ENCODE data around the gene PIK3C2B. TPM values are rescaled to one million over a fixed set of nuclear protein-coding genes. Genes with fewer than 3 reads are reported as not detected.

The PIK3C2B gene
- total RNA-seq, 4 donors from 2014 or later: 61.9 to 181 (median 88.8) TPM

- no peak overlapping the region for H3K4me3 ChIP-seq
- no peaks in the 10 kb centered on the region for H3K27me3 ChIP-seq
- DNase-seq: no peak
- intact Hi-C loops (cut with DNase I; ENCODE audit: low total_unique reads): no loop called here
- H3K36me3 ChIP-seq: peaks cover 0 to 53% (median 23%) of the 10 kb centered on the region in 4 donors
- no peak overlapping the region for H3K27ac ChIP-seq
- H3K9me3 ChIP-seq: no peaks in the 10 kb centered on the region
- TF ChIP-seq POLR2AphosphoS5 (IDR thresholded peaks at IDR 0.05): no peak
- no peak for TF ChIP-seq EP300 (IDR thresholded peaks at IDR 0.05; ENCODE audit: low read depth)
- in situ Hi-C loops (cut with MboI; ENCODE audit: low pct_ligation_motif_present in 1 of 4, low pct_unique_long_range_greater_than_20kb in 1 of 4, low sequenced_read_pairs in 3 of 4): no loop called here
- H3K4me1 ChIP-seq: no peaks in the 10 kb centered on the region
These were observed 38.2 kb upstream of the PIK3C2B start for GRCh38 chr1:204532832-204533231.

- H3K27me3 ChIP-seq: no peaks in the 10 kb centered on the region
- H3K4me3 ChIP-seq: no peak overlapping the region
- intact Hi-C loops (cut with DNase I; ENCODE audit: low total_unique reads): no loop called here
- H3K9me3 ChIP-seq: no peaks in the 10 kb centered on the region
- in situ Hi-C loops (cut with MboI; ENCODE audit: low pct_ligation_motif_present in 1 of 4, low pct_unique_long_range_greater_than_20kb in 1 of 4, low sequenced_read_pairs in 3 of 4): no loop called here
- no peak overlapping the region for H3K27ac ChIP-seq
- TF ChIP-seq POLR2A (IDR thresholded peaks at IDR 0.05): no peak
- TF ChIP-seq, protein P1, sequence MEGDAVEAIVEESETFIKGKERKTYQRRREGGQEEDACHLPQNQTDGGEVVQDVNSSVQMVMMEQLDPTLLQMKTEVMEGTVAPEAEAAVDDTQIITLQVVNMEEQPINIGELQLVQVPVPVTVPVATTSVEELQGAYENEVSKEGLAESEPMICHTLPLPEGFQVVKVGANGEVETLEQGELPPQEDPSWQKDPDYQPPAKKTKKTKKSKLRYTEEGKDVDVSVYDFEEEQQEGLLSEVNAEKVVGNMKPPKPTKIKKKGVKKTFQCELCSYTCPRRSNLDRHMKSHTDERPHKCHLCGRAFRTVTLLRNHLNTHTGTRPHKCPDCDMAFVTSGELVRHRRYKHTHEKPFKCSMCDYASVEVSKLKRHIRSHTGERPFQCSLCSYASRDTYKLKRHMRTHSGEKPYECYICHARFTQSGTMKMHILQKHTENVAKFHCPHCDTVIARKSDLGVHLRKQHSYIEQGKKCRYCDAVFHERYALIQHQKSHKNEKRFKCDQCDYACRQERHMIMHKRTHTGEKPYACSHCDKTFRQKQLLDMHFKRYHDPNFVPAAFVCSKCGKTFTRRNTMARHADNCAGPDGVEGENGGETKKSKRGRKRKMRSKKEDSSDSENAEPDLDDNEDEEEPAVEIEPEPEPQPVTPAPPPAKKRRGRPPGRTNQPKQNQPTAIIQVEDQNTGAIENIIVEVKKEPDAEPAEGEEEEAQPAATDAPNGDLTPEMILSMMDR (IDR thresholded peaks at IDR 0.05): no peak
- H3K36me3 ChIP-seq: peaks cover 0 to 63% (median 25%) of the 10 kb centered on the region in 4 donors
- 83% methylated on average over 1 of the region's 1 CpG for WGBS, 2 donors (ENCODE audit: low coverage in 1 of 2)
- no peaks in the 10 kb centered on the region for H3K4me1 ChIP-seq
- DNase-seq: no peak
These were observed 36.3 kb upstream of the PIK3C2B start for GRCh38 chr1:204530932-204531331.

DNA sequence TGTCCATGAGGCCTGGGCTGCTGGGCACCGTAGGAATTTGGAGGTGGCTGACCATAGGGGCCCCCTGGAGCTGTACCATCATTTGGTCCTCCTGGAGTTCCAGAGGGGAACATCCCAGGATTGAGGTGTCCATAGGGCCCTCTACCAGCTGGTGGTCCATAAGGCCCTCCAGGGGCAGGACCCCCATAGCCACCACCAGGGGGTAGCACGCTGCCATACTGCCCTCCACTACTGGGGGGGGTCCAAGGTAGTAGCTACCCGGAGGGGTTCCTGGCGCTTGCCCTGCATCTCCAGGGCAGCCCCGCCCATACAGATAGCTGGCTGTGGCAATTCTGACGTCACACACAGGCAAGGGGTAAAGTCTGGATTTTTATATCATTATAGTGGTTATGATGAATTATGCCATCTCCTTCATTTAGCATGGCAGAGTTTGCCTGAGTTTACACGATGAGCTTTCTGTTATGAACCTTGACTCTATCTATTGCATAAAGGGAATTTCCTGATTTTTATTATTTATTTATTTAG lies 34.8 kb upstream of the PIK3C2B start:
- Histone ChIP-seq H3K4me3 (no peak overlapping the region), H3K27ac (no peak overlapping the region), H3K4me1 (no peaks in the 10 kb centered on the region), H3K27me3 (no peaks in the 10 kb centered on the region), H3K9me3 (no peaks in the 10 kb centered on the region), H3K36me3 (peaks cover 0 to 66% (median 27%) of the 10 kb centered on the region in 4 donors)
- intact Hi-C loops (cut with DNase I; ENCODE audit: low total_unique reads) (no loop called here), in situ Hi-C loops (cut with MboI; ENCODE audit: low pct_ligation_motif_present in 1 of 4, low pct_unique_long_range_greater_than_20kb in 1 of 4, low sequenced_read_pairs in 3 of 4) (no loop called here)
- 73% methylated on average over 7 of the region's 7 CpGs; no CpG with 5 or more reads in 1 of the 2 donors for WGBS, 2 donors (ENCODE audit: low coverage in 1 of 2)
- no peak for TF ChIP-seq POLR2A (IDR thresholded peaks at IDR 0.05)
- TF ChIP-seq, protein P1 (IDR thresholded peaks at IDR 0.05): no peak
- no peak for TF ChIP-seq EP300 (IDR thresholded peaks at IDR 0.05; ENCODE audit: low read depth)
- no peak for TF ChIP-seq POLR2AphosphoS5 (IDR thresholded peaks at IDR 0.05)
- DNase-seq: no peak

GRCh38 chr1:204528677-204529076 lies 34.1 kb upstream of the PIK3C2B start:
- Histone ChIP-seq H3K4me3 (no peak overlapping the region), H3K4me1 (no peaks in the 10 kb centered on the region), H3K27ac (no peak overlapping the region), H3K27me3 (no peaks in the 10 kb centered on the region), H3K9me3 (no peaks in the 10 kb centered on the region), H3K36me3 (peaks cover 0 to 59% (median 25%) of the 10 kb centered on the region in 4 donors)
- intact Hi-C loops (cut with DNase I; ENCODE audit: low total_unique reads): no loop called here
- no peak for DNase-seq
- TF ChIP-seq POLR2AphosphoS5 (IDR thresholded peaks at IDR 0.05) (no peak), EP300 (IDR thresholded peaks at IDR 0.05; ENCODE audit: low read depth) (no peak), POLR2A (IDR thresholded peaks at IDR 0.05) (no peak)
- TF ChIP-seq, protein P1 (IDR thresholded peaks at IDR 0.05): no peak
- in situ Hi-C loops (cut with MboI; ENCODE audit: low pct_ligation_motif_present in 1 of 4, low pct_unique_long_range_greater_than_20kb in 1 of 4, low sequenced_read_pairs in 3 of 4): no loop called here
- WGBS, 2 donors (ENCODE audit: low coverage in 1 of 2): 83 to 87% methylated on average over 5 to 8 of the region's 8 CpGs

DNA sequence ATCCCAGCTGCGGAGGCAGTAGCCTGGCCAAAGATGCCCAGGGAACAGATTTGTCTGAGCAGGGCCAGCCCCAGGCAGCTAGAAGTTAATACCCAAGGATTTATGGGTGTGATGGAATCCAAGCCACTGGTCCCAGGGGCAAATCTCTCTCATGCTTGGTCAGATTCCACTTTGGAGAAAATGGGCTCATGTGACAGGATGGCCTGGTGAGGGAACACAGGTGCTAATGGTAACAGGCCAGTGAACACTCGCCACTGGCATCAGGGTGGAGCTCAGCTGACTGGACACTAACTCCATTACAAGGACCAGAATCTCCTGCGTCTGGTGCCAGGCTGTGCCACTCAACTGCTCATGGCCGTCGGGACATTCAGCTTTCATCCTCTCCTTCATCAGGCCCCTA lies 33.6 kb upstream of the PIK3C2B start:
- H3K9me3 ChIP-seq: no peaks in the 10 kb centered on the region
- in situ Hi-C loops (cut with MboI; ENCODE audit: low pct_ligation_motif_present in 1 of 4, low pct_unique_long_range_greater_than_20kb in 1 of 4, low sequenced_read_pairs in 3 of 4): no loop called here
- H3K4me1 ChIP-seq: no peaks in the 10 kb centered on the region
- TF ChIP-seq POLR2AphosphoS5 (IDR thresholded peaks at IDR 0.05) (no peak), EP300 (IDR thresholded peaks at IDR 0.05; ENCODE audit: low read depth) (no peak)
- intact Hi-C loops (cut with DNase I; ENCODE audit: low total_unique reads): no loop called here
- DNase-seq: no peak
- 92% methylated on average over 5 of the region's 5 CpGs; no CpG with 5 or more reads in 1 of the 2 donors for WGBS, 2 donors (ENCODE audit: low coverage in 1 of 2)
- H3K27me3 ChIP-seq: no peaks in the 10 kb centered on the region
- no peak overlapping the region for H3K4me3 ChIP-seq
- peaks cover 0 to 57% (median 25%) of the 10 kb centered on the region in 4 donors for H3K36me3 ChIP-seq
- no peak overlapping the region for H3K27ac ChIP-seq

Measured in transverse colon (tissue), 4 donors.